G401 (cell line): Measurements from ENCODE around the gene KRTAP10-5. TPM values are rescaled to one million over a fixed set of nuclear protein-coding genes. Genes with fewer than 3 reads are reported as not detected.
"Not testable (repeated sequence)": the region's sequence is repeated elsewhere in the genome, so short reads cannot be mapped to it uniquely, and the experiment has no call there.

Source experiments
- DNase-seq: peaks from one replicate; pipeline ENCODE4 v3.0.0-alpha.2; 2015; ENCODE audit warnings: low spot score
- in situ Hi-C: cut with HindIII; loops from 2 replicates; pipeline ENCODE4 v1.10.0; 2016; ENCODE audit warnings: low sequenced_read_pairs, mixed read lengths
- total RNA-seq: library from RNA; depleted of rRNA; stranded (reverse); fragments of >200 nt; shearing (Covaris generic); gene quantifications from 2 replicates; pipeline ENCODE4 v1.2.3, GENCODE V29; 2014; rRNA removed

KRTAP10-5 gene
- total RNA-seq = not detected in 2 replicates

- DNase-seq, in situ Hi-C loops: not testable (repeated sequence)
Observed at GRCh38 chr21:44580231-44580821, at the start of gene KRTAP10-5. KRTAP10-5 (minus strand) TSS chr21:44580604; CDS start chr21:44580578, 26 bp downstream.

GRCh38 chr21:44628707-44629391, 48.4 kb upstream of the KRTAP10-5 start:
- no peak for DNase-seq
- in situ Hi-C loops = no loop called here

- in situ Hi-C loops = not testable (repeated sequence)
Observed at GRCh38 chr21:44627831-44628233, 47.4 kb upstream of the KRTAP10-5 start.

GRCh38 chr21:44627181-44627822, 46.9 kb upstream of the KRTAP10-5 start:
- in situ Hi-C loops = not testable (repeated sequence)
- peak; percentile 20 for DNase-seq

More at GRCh38 chr21:44627831-44628233, 47.4 kb upstream of the KRTAP10-5 start:
- not testable (repeated sequence) for DNase-seq

- in situ Hi-C loops = no loop called here
- DNase-seq = no peak
Observed at GRCh38 chr21:44626673-44627143, 46.3 kb upstream of the KRTAP10-5 start, which contains the start of gene KRTAP10-9. KRTAP10-9 (plus strand) TSS chr21:44627093; CDS start chr21:44627172, 79 bp downstream.

- no peak for DNase-seq
- in situ Hi-C loops = no loop called here
Observed at GRCh38 chr21:44626262-44626661, 45.9 kb upstream of the KRTAP10-5 start.

- DNase-seq = no peak
- in situ Hi-C loops = no loop called here
Observed at GRCh38 chr21:44625756-44626155, 45.4 kb upstream of the KRTAP10-5 start.

- in situ Hi-C loops = no loop called here
- DNase-seq = no peak
Observed at GRCh38 chr21:44623575-44623974, 43.2 kb upstream of the KRTAP10-5 start.

- DNase-seq = no peak
- in situ Hi-C loops = no loop called here
Observed at GRCh38 chr21:44619886-44620285, 39.5 kb upstream of the KRTAP10-5 start.

GRCh38 chr21:44618909-44619308, 38.5 kb upstream of the KRTAP10-5 start:
- in situ Hi-C loops = no loop called here
- DNase-seq = no peak

GRCh38 chr21:44618504-44618903, 38.1 kb upstream of the KRTAP10-5 start:
- DNase-seq = no peak
- in situ Hi-C loops = no loop called here

GRCh38 chr21:44617071-44617501, 36.7 kb upstream of the KRTAP10-5 start:
- in situ Hi-C loops = no loop called here
- DNase-seq = no peak

GRCh38 chr21:44616591-44616926, 36.2 kb upstream of the KRTAP10-5 start:
- in situ Hi-C loops = no loop called here
- DNase-seq = no peak

GRCh38 chr21:44615911-44616590, 35.6 kb upstream of the KRTAP10-5 start:
- in situ Hi-C loops = no loop called here
- DNase-seq = no peak

GRCh38 chr21:44615466-44615865, 35.1 kb upstream of the KRTAP10-5 start:
- in situ Hi-C loops = no loop called here
- DNase-seq = no peak

- no peak for DNase-seq
- in situ Hi-C loops = no loop called here
Observed at GRCh38 chr21:44614961-44615391, 34.6 kb upstream of the KRTAP10-5 start.

GRCh38 chr21:44614161-44614631, 33.8 kb upstream of the KRTAP10-5 start:
- no peak for DNase-seq
- in situ Hi-C loops = no loop called here

- DNase-seq = no peak
- in situ Hi-C loops = no loop called here
Observed at GRCh38 chr21:44613386-44614155, 33.2 kb upstream of the KRTAP10-5 start.
